ENCODE measurements around the gene CYP27A1.

CYP27A1 gene

GRCh38 chr2:218780046-218780445, 1.9 kb upstream of the CYP27A1 start:
- H3K4me3 ChIP-seq (ENCODE audit: low read depth, low read length): no peak overlapping the region
- ChIA-PET POLR2A (no interaction called here), CTCF (no interaction called here)
- TF ChIP-seq CTCF (IDR thresholded peaks at IDR 0.05; ENCODE audit: insufficient read depth, low read length, missing control alignments): no peak
- DNase-seq (ENCODE audit: low read depth, low spot score): no peak

GRCh38 chr2:218780851-218781690, 876 bp upstream of the CYP27A1 start:
- no peak for TF ChIP-seq CTCF (IDR thresholded peaks at IDR 0.05; ENCODE audit: insufficient read depth, low read length, missing control alignments)
- DNase-seq (ENCODE audit: low read depth, low spot score): no peak
- ChIA-PET CTCF (interaction anchor here (0.6 to 1.7 kb wide), 3 partner anchors 11 to 21 kb away, joined by 3 to 4 read pairs (median 3); no protein-coding TSS in a partner anchor), POLR2A (no interaction called here)
- peak overlapping the region; percentile 58 for H3K4me3 ChIP-seq (ENCODE audit: low read depth, low read length)

- POLR2A ChIA-PET: no interaction called here
- peak overlapping the region; percentile 58 for H3K4me3 ChIP-seq (ENCODE audit: low read depth, low read length)
- CTCF ChIA-PET: interaction anchor here (0.9 to 1.7 kb wide), 3 partner anchors 10 to 70 kb away, joined by 3 to 4 read pairs (median 4); no protein-coding TSS in a partner anchor
- TF ChIP-seq CTCF (IDR thresholded peaks at IDR 0.05; ENCODE audit: insufficient read depth, low read length, missing control alignments): no peak
- no peak for DNase-seq (ENCODE audit: low read depth, low spot score)
Measured at GRCh38 chr2:218782528-218782844, 539 bp downstream of the CYP27A1 start.

GRCh38 chr2:218783688-218784087, 1.7 kb downstream of the CYP27A1 start:
- TF ChIP-seq CTCF (IDR thresholded peaks at IDR 0.05; ENCODE audit: insufficient read depth, low read length, missing control alignments): no peak
- ChIA-PET CTCF (interaction anchor here (1.2 kb wide), 1 partner anchor 64 kb away, joined by 4 read pairs; no protein-coding TSS in a partner anchor), POLR2A (no interaction called here)
- no peak overlapping the region for H3K4me3 ChIP-seq (ENCODE audit: low read depth, low read length)
- no peak for DNase-seq (ENCODE audit: low read depth, low spot score)

GRCh38 chr2:218785103-218785502, 3.2 kb downstream of the CYP27A1 start:
- TF ChIP-seq CTCF (IDR thresholded peaks at IDR 0.05; ENCODE audit: insufficient read depth, low read length, missing control alignments): no peak
- POLR2A ChIA-PET: no interaction called here
- DNase-seq (ENCODE audit: low read depth, low spot score): no peak
- no peak overlapping the region for H3K4me3 ChIP-seq (ENCODE audit: low read depth, low read length)
- CTCF ChIA-PET: no interaction called here

- no peak for TF ChIP-seq CTCF (IDR thresholded peaks at IDR 0.05; ENCODE audit: insufficient read depth, low read length, missing control alignments)
- H3K4me3 ChIP-seq (ENCODE audit: low read depth, low read length): no peak overlapping the region
- ChIA-PET POLR2A (no interaction called here), CTCF (interaction anchor here (0.8 kb wide), 1 partner anchor 98 kb away, joined by 3 read pairs; no protein-coding TSS in a partner anchor)
- no peak for DNase-seq (ENCODE audit: low read depth, low spot score)
Measured at GRCh38 chr2:218786133-218786532, 4.2 kb downstream of the CYP27A1 start.

Data from AG04449 (cell line).